ENCODE data around the gene SDHC. TPM values are rescaled to one million over a fixed set of nuclear protein-coding genes. Genes with fewer than 3 reads are reported as not detected.

The SDHC gene
- total and polyA plus RNA-seq, 2 of the 13 experiments (the other 11 are each of a cell fraction or from before 2014, with no cell fraction given), result 27.1 to 229 TPM

DNA sequence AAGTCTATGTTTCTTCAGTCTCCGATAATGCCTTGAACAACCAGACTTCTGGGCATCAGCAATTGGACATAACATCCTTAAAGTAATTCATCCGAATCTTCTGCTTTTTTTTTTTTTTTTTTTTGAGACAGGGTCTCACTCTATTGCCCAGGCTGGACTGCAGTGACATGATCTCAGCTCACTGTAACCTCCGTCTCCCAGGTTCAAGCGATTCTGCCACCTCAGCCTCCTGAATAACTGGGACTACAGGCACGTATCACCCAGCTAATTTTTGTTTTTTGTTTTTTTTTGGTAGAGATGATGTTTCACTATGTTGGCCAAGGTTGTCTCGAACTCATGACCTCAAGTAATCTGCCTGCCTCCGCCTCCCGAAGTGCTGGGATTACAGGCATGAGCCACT, 77.4 kb downstream of the SDHC start:
- Histone ChIP-seq H3K4me1 (ENCODE audit: insufficient read depth, low read length) (peaks cover 42% of the 10 kb centered on the region), H3K27me3 (ENCODE audit: control insufficient read depth in 1 of 2, insufficient read depth in 2 of 2, low read length in 2 of 2) (no peaks in the 10 kb centered on the region; a peak in 1 of 5 replicates), H3K9ac (ENCODE audit: insufficient read depth, low read depth, low read length) (no peak overlapping the region), H2AFZ (ENCODE audit: low read length) (no peak overlapping the region), H3K36me3 (replicated peaks in 1 of 2; ENCODE audit: control insufficient read depth in 1 of 2, insufficient read depth in 2 of 2, low read length in 2 of 2) (no peaks in the 10 kb centered on the region), H3K79me2 (ENCODE audit: insufficient read depth, low read length) (no peaks in the 10 kb centered on the region), H3K4me3 (replicated peaks in 1 of 3; ENCODE audit: insufficient read depth in 1 of 3, low read depth in 2 of 3, low read length in 3 of 3) (no peak overlapping the region), H3K27ac (ENCODE audit: extremely low read length, insufficient read depth, low read length) (no peak overlapping the region), H4K20me1 (ENCODE audit: insufficient read depth, low read length) (no peaks in the 10 kb centered on the region), H3K9me3 (ENCODE audit: low read length) (no peaks in the 10 kb centered on the region), H3K4me2 (ENCODE audit: low read depth, low read length) (no peak overlapping the region)
- FAIRE-seq, result no peak
- ChIA-PET CTCF (ENCODE audit: low intra/inter-chr PET ratio, low total read pairs) (no interaction called here), POLR2A (no interaction called here)
- WGBS (ENCODE audit: low lambda C conversion rate), result 92% methylated on average over 8 of the region's 8 CpGs
- no TSS peak for BruUV-seq (replicated peaks)
- in situ Hi-C loops (cut with HindIII; ENCODE audit: extremely low pct_ligation_motif_present, low pct_unique_long_range_greater_than_20kb), result no loop called here
- no peak for ATAC-seq
- intact Hi-C loops (cut with micrococcal nuclease; ENCODE audit: unreplicated experiment), result no loop called here
- TF ChIP-seq ZBTB3 (CRISPR knock-in tag; IDR thresholded peaks at IDR 0.05; ENCODE audit: borderline replicate concordance, low read depth), result no peak
- TF ChIP-seq, protein P1, sequence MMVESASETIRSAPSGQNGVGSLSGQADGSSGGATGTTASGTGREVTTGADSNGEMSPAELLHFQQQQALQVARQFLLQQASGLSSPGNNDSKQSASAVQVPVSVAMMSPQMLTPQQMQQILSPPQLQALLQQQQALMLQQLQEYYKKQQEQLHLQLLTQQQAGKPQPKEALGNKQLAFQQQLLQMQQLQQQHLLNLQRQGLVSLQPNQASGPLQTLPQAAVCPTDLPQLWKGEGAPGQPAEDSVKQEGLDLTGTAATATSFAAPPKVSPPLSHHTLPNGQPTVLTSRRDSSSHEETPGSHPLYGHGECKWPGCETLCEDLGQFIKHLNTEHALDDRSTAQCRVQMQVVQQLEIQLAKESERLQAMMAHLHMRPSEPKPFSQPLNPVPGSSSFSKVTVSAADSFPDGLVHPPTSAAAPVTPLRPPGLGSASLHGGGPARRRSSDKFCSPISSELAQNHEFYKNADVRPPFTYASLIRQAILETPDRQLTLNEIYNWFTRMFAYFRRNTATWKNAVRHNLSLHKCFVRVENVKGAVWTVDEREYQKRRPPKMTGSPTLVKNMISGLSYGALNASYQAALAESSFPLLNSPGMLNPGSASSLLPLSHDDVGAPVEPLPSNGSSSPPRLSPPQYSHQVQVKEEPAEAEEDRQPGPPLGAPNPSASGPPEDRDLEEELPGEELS (CRISPR knock-in tag; IDR thresholded peaks at IDR 0.05), result no peak
- TF ChIP-seq MIER3 (CRISPR knock-in tag; IDR thresholded peaks at IDR 0.05; ENCODE audit: borderline replicate concordance), result no peak
- TF ChIP-seq, protein P2, sequence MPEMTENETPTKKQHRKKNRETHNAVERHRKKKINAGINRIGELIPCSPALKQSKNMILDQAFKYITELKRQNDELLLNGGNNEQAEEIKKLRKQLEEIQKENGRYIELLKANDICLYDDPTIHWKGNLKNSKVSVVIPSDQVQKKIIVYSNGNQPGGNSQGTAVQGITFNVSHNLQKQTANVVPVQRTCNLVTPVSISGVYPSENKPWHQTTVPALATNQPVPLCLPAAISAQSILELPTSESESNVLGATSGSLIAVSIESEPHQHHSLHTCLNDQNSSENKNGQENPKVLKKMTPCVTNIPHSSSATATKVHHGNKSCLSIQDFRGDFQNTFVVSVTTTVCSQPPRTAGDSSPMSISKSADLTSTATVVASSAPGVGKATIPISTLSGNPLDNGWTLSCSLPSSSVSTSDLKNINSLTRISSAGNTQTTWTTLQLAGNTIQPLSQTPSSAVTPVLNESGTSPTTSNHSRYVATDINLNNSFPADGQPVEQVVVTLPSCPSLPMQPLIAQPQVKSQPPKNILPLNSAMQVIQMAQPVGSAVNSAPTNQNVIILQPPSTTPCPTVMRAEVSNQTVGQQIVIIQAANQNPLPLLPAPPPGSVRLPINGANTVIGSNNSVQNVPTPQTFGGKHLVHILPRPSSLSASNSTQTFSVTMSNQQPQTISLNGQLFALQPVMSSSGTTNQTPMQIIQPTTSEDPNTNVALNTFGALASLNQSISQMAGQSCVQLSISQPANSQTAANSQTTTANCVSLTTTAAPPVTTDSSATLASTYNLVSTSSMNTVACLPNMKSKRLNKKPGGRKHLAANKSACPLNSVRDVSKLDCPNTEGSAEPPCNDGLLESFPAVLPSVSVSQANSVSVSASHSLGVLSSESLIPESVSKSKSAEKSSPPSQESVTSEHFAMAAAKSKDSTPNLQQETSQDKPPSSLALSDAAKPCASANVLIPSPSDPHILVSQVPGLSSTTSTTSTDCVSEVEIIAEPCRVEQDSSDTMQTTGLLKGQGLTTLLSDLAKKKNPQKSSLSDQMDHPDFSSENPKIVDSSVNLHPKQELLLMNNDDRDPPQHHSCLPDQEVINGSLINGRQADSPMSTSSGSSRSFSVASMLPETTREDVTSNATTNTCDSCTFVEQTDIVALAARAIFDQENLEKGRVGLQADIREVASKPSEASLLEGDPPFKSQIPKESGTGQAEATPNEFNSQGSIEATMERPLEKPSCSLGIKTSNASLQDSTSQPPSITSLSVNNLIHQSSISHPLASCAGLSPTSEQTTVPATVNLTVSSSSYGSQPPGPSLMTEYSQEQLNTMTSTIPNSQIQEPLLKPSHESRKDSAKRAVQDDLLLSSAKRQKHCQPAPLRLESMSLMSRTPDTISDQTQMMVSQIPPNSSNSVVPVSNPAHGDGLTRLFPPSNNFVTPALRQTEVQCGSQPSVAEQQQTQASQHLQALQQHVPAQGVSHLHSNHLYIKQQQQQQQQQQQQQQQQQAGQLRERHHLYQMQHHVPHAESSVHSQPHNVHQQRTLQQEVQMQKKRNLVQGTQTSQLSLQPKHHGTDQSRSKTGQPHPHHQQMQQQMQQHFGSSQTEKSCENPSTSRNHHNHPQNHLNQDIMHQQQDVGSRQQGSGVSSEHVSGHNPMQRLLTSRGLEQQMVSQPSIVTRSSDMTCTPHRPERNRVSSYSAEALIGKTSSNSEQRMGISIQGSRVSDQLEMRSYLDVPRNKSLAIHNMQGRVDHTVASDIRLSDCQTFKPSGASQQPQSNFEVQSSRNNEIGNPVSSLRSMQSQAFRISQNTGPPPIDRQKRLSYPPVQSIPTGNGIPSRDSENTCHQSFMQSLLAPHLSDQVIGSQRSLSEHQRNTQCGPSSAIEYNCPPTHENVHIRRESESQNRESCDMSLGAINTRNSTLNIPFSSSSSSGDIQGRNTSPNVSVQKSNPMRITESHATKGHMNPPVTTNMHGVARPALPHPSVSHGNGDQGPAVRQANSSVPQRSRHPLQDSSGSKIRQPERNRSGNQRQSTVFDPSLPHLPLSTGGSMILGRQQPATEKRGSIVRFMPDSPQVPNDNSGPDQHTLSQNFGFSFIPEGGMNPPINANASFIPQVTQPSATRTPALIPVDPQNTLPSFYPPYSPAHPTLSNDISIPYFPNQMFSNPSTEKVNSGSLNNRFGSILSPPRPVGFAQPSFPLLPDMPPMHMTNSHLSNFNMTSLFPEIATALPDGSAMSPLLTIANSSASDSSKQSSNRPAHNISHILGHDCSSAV (CRISPR knock-in tag; IDR thresholded peaks at IDR 0.05; ENCODE audit: borderline replicate concordance), result no peak
- no peak for TF ChIP-seq ZNF20 (CRISPR knock-in tag; IDR thresholded peaks at IDR 0.05)
- no peak for TF ChIP-seq FOXM1 (CRISPR knock-in tag; IDR thresholded peaks at IDR 0.05)
- no peak for DNase-seq (ENCODE audit: low spot score)
